GM11168 (cell line): ENCODE data around the gene METRNL.
"Not testable (repeated sequence)": the region's sequence is repeated elsewhere in the genome, so short reads cannot be mapped to it uniquely, and the experiment has no call there.

ENCODE experiments used
- in situ Hi-C: fragments of 300-500 bp; cut with MboI; formaldehyde crosslinking; loops from one replicate; pipeline ENCODE4 v1.12.0; 2022; ENCODE audit warnings: low sequenced_read_pairs; ENCODE audit not compliant: unreplicated experiment

METRNL gene, protein sequence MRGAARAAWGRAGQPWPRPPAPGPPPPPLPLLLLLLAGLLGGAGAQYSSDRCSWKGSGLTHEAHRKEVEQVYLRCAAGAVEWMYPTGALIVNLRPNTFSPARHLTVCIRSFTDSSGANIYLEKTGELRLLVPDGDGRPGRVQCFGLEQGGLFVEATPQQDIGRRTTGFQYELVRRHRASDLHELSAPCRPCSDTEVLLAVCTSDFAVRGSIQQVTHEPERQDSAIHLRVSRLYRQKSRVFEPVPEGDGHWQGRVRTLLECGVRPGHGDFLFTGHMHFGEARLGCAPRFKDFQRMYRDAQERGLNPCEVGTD

DNA sequence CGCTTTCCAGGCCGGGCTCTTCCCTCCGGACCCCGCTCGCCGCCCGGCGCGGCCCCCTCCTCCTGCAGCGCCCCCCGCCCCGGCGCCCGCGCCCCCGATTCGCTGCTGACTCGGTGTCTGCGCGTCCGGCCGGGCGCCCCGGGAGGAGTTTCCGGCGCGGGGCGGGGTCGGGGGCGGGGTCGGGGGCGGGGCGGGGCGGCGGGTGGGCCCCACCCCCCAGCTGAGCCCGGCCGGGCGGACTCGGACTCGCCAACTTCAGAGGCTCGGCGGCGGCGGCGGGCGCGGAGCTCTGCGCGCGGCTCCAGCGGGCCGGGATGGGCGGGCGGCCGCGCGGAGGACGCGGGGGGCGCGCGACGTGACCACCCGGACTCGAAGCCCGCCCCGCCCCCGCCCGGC is at the start of gene METRNL:
TSS of gene METRNL (plus strand) at position 258 of the 396 bp plus-strand sequence. CDS start 207 bp downstream, outside the sequence.
- in situ Hi-C loops, result no loop called here

DNA sequence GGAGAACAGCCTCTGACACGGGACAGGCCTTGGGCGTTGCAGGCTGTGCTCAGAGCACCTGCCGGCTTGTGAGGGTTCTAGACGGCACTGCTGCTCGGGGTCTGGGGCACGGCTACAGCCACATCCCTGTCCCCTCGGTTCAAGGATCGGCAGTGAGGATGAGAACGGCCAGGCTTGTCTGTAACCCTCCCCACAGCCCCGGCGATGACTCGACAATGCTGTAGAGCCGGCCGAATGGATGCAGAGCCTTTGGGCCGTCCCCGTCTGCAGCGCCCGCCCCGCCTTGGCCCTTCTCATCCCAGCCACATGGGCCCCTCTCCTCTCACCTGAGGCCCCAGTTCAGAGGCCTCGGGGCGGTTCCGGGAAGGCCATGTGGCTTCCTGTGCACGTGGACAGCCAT is 49.0 kb upstream of the METRNL start:
- in situ Hi-C loops, result no loop called here

- in situ Hi-C loops, result no loop called here
Measured at GRCh38 chr17:83031321-83031945, 48.0 kb upstream of the METRNL start.

- in situ Hi-C loops, result not testable (repeated sequence)
Measured at GRCh38 chr17:83031946-83032451, 47.4 kb upstream of the METRNL start.

GRCh38 chr17:83032781-83033180 is 46.6 kb upstream of the METRNL start:
- in situ Hi-C loops, result no loop called here

DNA sequence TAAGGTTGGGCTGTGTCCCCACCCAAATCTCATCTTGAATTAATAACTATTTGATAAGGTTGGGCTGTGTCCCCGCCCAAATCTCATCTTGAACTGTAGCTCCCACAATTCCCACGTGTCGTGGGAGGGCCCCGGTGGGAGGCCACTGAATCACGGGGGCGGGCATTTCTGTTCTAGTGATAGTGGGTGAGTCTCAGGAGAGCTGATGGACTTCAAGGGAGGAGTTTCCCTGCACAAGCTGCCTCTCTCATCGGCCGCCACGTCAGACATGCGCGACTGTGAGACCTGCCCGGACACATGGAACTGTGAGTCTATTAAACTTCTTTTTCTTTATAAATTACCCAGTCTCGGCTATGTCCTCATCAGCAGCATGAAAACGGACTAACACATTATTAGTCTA is 44.9 kb upstream of the METRNL start:
- in situ Hi-C loops, result no loop called here

DNA sequence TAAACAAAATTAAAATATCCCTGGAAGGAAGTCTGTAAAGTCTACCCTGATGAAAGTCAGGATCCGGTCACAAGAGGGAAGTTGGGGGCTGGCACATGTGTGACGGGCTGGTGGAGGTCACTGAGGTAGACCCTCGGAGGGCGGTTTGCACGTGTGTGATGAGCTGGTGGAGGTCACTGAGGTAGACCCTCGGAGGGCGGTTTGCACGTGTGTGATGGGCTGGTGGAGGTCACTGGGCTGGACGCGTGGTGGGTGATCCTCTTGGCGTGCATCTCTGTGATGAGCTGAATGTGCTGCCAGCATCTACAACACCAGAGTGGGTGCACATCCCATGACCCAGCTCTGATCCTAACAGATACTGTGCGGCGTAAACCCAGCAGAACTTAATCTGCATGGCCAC is 43.7 kb upstream of the METRNL start:
- in situ Hi-C loops, result no loop called here

DNA sequence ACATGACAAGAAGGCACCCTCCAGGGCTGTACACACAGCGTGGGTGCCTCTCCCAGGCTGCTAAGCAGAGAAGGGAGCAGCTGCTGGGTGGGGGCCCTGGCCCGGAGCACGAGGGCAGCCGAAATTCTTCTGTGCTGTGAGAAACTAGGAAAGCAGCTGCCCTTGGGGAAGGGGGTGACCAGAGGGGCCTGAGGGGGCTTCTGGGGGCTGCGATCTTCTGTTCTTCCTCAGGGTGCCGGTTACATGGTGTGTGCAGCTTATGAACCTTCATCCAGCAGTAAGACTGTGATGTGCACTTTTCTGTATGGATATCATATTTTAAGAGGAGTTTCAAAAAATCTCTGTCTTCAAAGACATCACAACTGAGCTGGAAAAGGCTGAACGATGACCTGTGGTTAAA is 43.2 kb upstream of the METRNL start:
- in situ Hi-C loops, result no loop called here

- in situ Hi-C loops, result no loop called here
Measured at GRCh38 chr17:83036666-83037065, 42.7 kb upstream of the METRNL start.

GRCh38 chr17:83037084-83037873 is 42.1 kb upstream of the METRNL start:
- in situ Hi-C loops, result no loop called here

DNA sequence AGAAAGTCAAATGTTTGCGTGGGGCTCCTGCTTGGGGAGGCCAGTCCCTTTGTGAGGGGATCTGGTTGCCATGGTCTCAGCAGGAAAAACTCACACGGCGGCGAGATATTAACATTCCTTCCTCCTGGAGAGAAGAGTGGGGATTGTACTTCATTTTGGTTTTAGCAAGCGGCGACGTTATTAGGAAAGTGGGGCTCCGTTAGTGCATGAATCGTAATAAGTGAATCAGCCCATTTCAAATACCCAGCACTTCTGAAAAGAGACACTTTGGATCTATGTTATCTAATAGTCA is 41.6 kb upstream of the METRNL start:
- in situ Hi-C loops, result no loop called here

- in situ Hi-C loops, result not testable (repeated sequence)
Measured at GRCh38 chr17:83038983-83039382, 40.4 kb upstream of the METRNL start.

GRCh38 chr17:83041305-83041704 is 38.1 kb upstream of the METRNL start:
- in situ Hi-C loops, result no loop called here

GRCh38 chr17:83042522-83043158 is 36.8 kb upstream of the METRNL start:
- in situ Hi-C loops, result no loop called here

DNA sequence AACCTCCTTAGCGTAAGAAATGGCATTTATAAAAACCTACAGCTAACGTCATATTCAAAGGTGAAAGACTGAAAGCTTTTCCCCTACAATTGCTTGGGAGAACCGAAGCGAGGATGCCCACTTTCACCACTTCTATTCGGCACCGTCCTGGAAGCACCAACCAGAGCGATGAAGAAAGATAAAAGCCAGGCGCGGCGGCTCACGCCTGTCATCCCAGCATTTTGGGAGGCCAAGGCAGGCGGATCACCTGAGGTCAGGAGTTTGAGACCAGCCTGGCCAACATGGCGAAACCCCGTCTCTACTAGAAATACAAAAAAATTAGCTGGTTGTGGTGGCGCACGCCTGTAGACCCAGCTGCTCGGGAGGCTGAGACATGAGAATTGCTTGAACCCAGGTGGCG is 34.9 kb upstream of the METRNL start:
- in situ Hi-C loops, result not testable (repeated sequence)

GRCh38 chr17:83046448-83047181 is 32.8 kb upstream of the METRNL start:
- in situ Hi-C loops, result no loop called here

DNA sequence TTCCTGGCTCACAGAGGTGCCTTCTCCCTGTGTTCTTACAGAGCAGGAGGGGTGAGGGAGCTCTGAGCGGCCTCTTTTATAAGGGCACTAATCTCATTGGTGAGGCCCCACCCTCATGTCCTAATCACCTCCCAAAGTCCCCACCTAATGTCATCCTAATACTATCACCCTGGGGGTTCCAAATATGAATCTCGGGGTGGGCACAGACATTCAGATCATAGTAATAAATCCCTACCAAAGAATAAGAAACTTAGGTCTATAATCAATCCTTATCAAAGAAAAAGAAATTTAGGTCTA is 32.3 kb upstream of the METRNL start:
- in situ Hi-C loops, result no loop called here

DNA sequence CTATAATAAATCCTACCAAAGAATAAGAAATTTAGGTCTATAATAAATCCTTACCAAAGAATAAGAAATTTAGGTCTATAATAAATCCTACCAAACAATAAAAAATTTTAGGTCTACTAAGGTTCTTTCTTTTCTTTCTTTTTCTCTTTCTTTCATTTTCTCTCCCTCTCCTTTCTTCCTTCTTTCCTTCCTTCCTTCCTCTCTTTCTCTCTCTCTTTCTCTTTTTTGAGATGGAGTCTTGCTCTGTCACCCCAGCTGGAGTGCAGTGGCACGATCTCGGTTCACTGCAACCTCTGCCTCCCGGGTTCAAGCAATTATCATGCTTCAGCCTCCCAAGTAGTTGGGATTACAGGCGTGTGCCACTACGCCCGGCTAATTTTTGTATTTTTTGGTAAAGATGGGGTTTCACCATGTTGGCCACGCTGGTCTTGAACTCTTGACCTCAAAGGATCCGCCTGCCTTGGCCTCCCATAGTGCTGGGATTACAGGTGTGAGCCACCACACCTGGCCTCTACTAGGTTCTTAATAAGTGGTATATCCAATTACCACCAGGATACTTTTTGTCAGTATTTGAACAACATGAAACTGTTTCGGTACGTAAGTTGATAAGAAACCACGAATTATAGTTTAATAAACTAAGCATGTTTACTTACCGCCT is 31.5 kb upstream of the METRNL start:
- in situ Hi-C loops, result not testable (repeated sequence)

DNA sequence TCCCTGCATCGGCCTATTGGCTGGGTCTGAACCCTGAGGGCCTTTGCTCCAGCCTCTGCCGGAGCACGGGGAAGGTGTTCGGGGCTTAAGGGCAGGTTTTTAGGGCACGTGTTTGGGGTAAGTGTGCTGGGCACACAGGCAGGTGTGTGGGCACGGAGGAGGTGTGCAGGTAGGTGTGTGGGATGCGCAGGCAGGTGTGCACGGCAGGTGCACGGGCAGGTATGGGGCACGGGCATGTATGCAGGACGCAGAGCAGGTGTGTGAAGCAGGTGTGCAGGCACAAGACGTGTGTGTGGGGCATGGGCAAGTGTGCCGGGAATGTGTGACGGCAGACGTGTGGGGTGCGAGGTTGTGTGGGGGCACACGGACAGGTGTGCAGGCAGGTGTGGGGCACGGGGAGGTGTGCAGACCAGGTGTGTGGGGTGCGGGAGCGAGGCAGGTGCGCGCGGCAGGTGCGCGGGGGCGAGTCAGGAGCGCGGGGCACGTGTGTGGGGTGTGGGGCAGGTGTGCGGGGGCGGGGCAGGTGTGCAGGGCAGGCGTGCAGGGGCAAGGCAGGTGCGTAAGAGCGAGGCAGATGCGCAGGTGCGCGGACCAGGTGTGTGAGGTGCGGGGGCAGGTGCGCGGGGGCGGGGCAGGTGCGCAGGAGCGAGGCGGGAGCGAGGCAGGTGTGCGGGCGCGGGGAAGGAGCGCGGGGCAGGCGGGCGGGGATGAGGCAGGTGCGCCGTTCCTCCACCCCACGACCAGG is 28.6 kb upstream of the METRNL start:
- in situ Hi-C loops, result no loop called here
